ENCODE results near the gene F2R. TPM values are rescaled to one million over a fixed set of nuclear protein-coding genes. Genes with fewer than 3 reads are reported as not detected.

Gene F2R
- polyA plus RNA-seq, 4 donors = 0.45 to 37.1 (median 6.1) TPM

DNA sequence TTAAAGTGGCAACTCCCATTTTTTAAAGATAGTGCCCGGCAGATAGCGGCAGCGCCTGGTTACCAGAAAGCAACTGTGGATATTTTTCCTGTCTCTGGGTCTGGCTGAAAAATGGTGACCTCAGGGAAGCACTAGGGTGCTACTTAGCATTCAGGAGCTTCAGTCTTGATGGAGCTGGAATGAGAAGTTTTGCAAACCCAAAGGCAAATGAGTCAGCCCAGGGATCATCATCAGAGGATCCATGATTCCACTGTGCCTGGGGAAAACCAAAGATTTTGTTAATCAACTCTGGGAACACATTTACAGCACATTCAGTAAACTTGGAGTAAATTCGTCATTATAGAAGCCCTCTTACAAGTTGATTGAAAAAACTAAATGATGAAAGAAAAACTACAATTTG lies 26.7 kb downstream of the F2R start:
- Histone ChIP-seq H3K4me1 (ENCODE audit: control insufficient read depth in 3 of 3, insufficient read depth in 2 of 3, low read depth in 1 of 3, low read length in 2 of 3) (peaks cover 0 to 7% (median 6%) of the 10 kb centered on the region in 3 donors), H3K4me3 (ENCODE audit: low read depth in 1 of 3, low read length in 3 of 3) (no peak overlapping the region), H3K9me3 (ENCODE audit: control insufficient read depth in 2 of 2, insufficient read depth in 1 of 2, low read depth in 1 of 2, low read length in 1 of 2) (no peaks in the 10 kb centered on the region), H3K36me3 (ENCODE audit: control insufficient read depth in 3 of 3, insufficient read depth in 2 of 3, low read depth in 1 of 3, low read length in 3 of 3) (no peaks in the 10 kb centered on the region), H3K27me3 (ENCODE audit: control insufficient read depth in 3 of 3, insufficient read depth in 3 of 3, low read length in 3 of 3) (no peaks in the 10 kb centered on the region), H3K27ac (ENCODE audit: low read depth in 1 of 3, low read length in 2 of 3) (no peak overlapping the region)
- no peak for DNase-seq
- WGBS, 3 donors = 83 to 89% (median 86%) methylated on average over 4 of the region's 4 CpGs
- FAIRE-seq = no peak

DNA sequence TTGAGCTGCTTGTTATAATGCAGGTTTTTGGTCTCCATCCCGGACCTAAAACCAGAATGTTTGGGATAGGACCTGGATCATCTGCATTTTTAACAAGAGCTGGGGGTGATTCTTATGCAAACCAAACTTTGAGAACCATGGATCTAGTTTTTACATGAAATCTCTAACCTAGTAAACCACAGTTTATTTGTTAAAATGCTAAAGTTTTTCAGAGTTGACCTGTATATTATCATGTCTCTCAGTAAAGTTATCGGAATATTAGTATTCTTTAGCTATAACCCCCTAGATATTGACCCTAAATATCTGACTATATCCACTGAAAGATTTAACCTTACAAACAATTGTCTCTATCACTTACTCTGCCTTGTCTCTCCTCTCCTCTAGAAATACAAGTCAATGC lies 28.7 kb downstream of the F2R start:
- Histone ChIP-seq H3K4me3 (ENCODE audit: low read depth in 1 of 3, low read length in 3 of 3) (no peak overlapping the region), H3K27ac (ENCODE audit: low read depth in 1 of 3, low read length in 2 of 3) (no peak overlapping the region), H3K27me3 (ENCODE audit: control insufficient read depth in 3 of 3, insufficient read depth in 3 of 3, low read length in 3 of 3) (no peaks in the 10 kb centered on the region), H3K9me3 (ENCODE audit: control insufficient read depth in 2 of 2, insufficient read depth in 1 of 2, low read depth in 1 of 2, low read length in 1 of 2) (no peaks in the 10 kb centered on the region), H3K4me1 (ENCODE audit: control insufficient read depth in 3 of 3, insufficient read depth in 2 of 3, low read depth in 1 of 3, low read length in 2 of 3) (no peaks in the 10 kb centered on the region), H3K36me3 (ENCODE audit: control insufficient read depth in 3 of 3, insufficient read depth in 2 of 3, low read depth in 1 of 3, low read length in 3 of 3) (no peaks in the 10 kb centered on the region)
- FAIRE-seq = no peak
- DNase-seq = no peak
- 76 to 81% (median 80%) methylated on average over 2 of the region's 2 CpGs for WGBS, 3 donors

DNA sequence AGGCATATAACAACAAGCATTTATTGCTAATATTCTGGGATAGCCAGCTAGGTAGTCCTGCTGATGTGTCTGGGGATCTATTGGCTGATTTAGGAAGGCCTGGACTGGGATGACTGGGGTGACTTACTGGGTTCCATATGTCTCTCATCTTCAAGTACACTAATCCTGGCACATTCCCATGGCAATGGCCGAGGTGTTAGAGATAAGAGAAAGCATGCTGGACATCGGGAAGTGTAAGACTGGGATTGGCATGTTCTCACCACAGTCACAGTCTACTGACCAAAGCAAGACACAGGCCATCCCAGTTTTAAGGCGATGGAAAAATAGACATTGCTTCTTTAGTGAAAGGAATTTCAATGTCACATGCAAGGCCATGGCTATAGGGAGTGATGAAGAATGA lies 29.7 kb downstream of the F2R start:
- no peaks in the 10 kb centered on the region for H3K9me3 ChIP-seq (ENCODE audit: control insufficient read depth in 2 of 2, insufficient read depth in 1 of 2, low read depth in 1 of 2, low read length in 1 of 2)

DNA sequence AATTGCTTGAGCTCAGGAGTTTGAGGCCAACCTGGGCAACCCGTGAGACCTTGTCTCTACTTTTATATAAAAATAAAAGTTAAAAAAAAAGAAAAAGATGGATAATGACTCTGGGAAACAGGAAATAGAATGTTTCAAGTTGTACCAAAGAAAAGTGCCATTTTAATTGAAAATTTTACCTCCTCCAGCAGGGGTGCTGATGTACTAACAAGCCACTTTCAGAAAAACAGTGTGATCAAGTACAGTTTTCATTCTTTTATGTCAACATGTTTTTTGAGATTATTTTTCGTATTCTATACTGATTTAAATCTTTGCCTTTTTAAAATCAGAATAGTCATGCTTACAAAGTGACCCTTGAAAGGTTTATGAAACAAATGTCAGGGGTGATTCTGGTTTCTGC lies 30.8 kb downstream of the F2R start:
- Histone ChIP-seq H3K27me3 (ENCODE audit: control insufficient read depth in 3 of 3, insufficient read depth in 3 of 3, low read length in 3 of 3) (no peaks in the 10 kb centered on the region), H3K9me3 (ENCODE audit: control insufficient read depth in 2 of 2, insufficient read depth in 1 of 2, low read depth in 1 of 2, low read length in 1 of 2) (no peaks in the 10 kb centered on the region), H3K4me1 (ENCODE audit: control insufficient read depth in 3 of 3, insufficient read depth in 2 of 3, low read depth in 1 of 3, low read length in 2 of 3) (no peaks in the 10 kb centered on the region), H3K27ac (ENCODE audit: low read depth in 1 of 3, low read length in 2 of 3) (no peak overlapping the region), H3K4me3 (ENCODE audit: low read depth in 1 of 3, low read length in 3 of 3) (no peak overlapping the region), H3K36me3 (ENCODE audit: control insufficient read depth in 3 of 3, insufficient read depth in 2 of 3, low read depth in 1 of 3, low read length in 3 of 3) (no peaks in the 10 kb centered on the region)
- FAIRE-seq (no peak), DNase-seq (no peak)
- WGBS, 3 donors = 82 to 93% (median 84%) methylated on average over 2 of the region's 2 CpGs

More for the DNA sequence above, 29.7 kb downstream of the F2R start:
- DNase-seq (no peak), FAIRE-seq (no peak)
- Histone ChIP-seq H3K27me3 (ENCODE audit: control insufficient read depth in 3 of 3, insufficient read depth in 3 of 3, low read length in 3 of 3) (no peaks in the 10 kb centered on the region), H3K36me3 (ENCODE audit: control insufficient read depth in 3 of 3, insufficient read depth in 2 of 3, low read depth in 1 of 3, low read length in 3 of 3) (no peaks in the 10 kb centered on the region), H3K4me3 (ENCODE audit: low read depth in 1 of 3, low read length in 3 of 3) (no peak overlapping the region), H3K27ac (ENCODE audit: low read depth in 1 of 3, low read length in 2 of 3) (no peak overlapping the region), H3K4me1 (ENCODE audit: control insufficient read depth in 3 of 3, insufficient read depth in 2 of 3, low read depth in 1 of 3, low read length in 2 of 3) (no peaks in the 10 kb centered on the region)
- 76 to 89% (median 84%) methylated on average over 3 of the region's 3 CpGs for WGBS, 3 donors

DNA sequence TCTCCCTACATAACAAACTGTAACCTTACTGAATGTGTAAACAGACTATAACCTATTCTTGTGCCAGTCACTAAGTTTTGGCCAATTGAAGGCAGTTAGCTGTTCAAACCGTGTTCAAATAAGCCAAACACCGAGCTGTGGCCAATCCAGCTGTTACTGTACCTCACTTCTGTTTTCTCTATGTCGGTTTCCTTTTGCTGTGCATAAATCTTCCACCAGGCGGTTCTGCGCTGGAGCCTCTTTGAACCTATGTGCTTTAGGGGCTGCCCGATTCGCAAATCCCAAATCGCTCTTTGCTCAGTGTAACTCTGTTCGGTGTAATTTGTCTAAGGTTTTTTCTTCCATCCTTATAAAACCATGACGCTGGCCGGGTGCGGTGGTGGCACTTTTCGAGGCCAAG lies 31.8 kb downstream of the F2R start:
- Histone ChIP-seq H3K4me3 (ENCODE audit: low read depth in 1 of 3, low read length in 3 of 3) (no peak overlapping the region), H3K9me3 (ENCODE audit: control insufficient read depth in 2 of 2, insufficient read depth in 1 of 2, low read depth in 1 of 2, low read length in 1 of 2) (no peaks in the 10 kb centered on the region), H3K4me1 (ENCODE audit: control insufficient read depth in 3 of 3, insufficient read depth in 2 of 3, low read depth in 1 of 3, low read length in 2 of 3) (no peaks in the 10 kb centered on the region), H3K27ac (ENCODE audit: low read depth in 1 of 3, low read length in 2 of 3) (no peak overlapping the region), H3K27me3 (ENCODE audit: control insufficient read depth in 3 of 3, insufficient read depth in 3 of 3, low read length in 3 of 3) (no peaks in the 10 kb centered on the region), H3K36me3 (ENCODE audit: control insufficient read depth in 3 of 3, insufficient read depth in 2 of 3, low read depth in 1 of 3, low read length in 3 of 3) (no peaks in the 10 kb centered on the region)
- DNase-seq (no peak), FAIRE-seq (no peak)
- WGBS, 3 donors = 89 to 95% (median 94%) methylated on average over 13 of the region's 13 CpGs

DNA sequence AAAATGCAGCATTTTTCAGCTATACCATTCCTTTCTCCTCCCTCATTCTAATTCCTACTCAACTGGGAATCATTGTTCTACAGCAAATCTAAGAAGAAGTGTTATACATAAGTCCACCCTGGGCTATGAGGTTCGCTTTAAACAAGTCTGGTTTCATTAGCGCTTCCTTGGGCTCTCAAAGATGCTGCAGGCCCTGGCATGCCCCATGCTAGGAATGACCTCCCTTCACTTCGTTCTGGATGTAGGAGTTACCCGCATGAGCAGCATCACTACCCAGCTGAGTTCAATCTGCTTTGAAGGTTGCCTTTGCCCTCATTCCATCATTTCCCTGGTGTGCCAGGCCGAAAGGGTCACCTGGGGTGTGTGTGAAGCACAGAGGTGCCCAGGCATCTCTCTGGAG lies 35.4 kb downstream of the F2R start:
- Histone ChIP-seq H3K27ac (ENCODE audit: low read depth in 1 of 3, low read length in 2 of 3) (no peak overlapping the region), H3K36me3 (ENCODE audit: control insufficient read depth in 3 of 3, insufficient read depth in 2 of 3, low read depth in 1 of 3, low read length in 3 of 3) (no peaks in the 10 kb centered on the region), H3K27me3 (ENCODE audit: control insufficient read depth in 3 of 3, insufficient read depth in 3 of 3, low read length in 3 of 3) (no peaks in the 10 kb centered on the region), H3K4me3 (ENCODE audit: low read depth in 1 of 3, low read length in 3 of 3) (no peak overlapping the region), H3K4me1 (ENCODE audit: control insufficient read depth in 3 of 3, insufficient read depth in 2 of 3, low read depth in 1 of 3, low read length in 2 of 3) (no peaks in the 10 kb centered on the region), H3K9me3 (ENCODE audit: control insufficient read depth in 2 of 2, insufficient read depth in 1 of 2, low read depth in 1 of 2, low read length in 1 of 2) (no peaks in the 10 kb centered on the region)
- DNase-seq (no peak), FAIRE-seq (no peak)
- 93 to 95% (median 95%) methylated on average over 5 of the region's 5 CpGs for WGBS, 3 donors

DNA sequence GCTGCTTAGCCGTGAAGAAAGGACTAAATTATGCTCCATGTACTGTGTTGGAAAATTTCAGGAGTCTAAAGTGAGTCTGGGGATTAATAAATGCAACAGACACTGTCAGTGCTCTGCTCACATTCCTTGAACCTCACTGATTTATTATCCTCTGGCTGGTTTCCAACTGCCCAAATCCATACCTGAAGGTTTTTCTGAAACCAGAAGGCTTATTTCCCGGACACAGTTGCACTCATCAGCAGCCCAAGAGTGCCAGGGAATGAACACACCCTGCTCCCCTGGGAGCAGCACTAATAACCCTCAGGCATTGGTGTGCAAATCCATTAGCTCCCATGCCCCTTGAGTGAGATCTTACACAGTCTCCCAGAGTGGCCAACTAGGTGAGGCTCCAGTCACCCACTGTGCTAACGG lies 38.7 kb downstream of the F2R start:
- Histone ChIP-seq H3K27ac (ENCODE audit: low read depth in 1 of 3, low read length in 2 of 3) (no peak overlapping the region), H3K36me3 (ENCODE audit: control insufficient read depth in 3 of 3, insufficient read depth in 2 of 3, low read depth in 1 of 3, low read length in 3 of 3) (no peaks in the 10 kb centered on the region), H3K27me3 (ENCODE audit: control insufficient read depth in 3 of 3, insufficient read depth in 3 of 3, low read length in 3 of 3) (no peaks in the 10 kb centered on the region), H3K4me1 (ENCODE audit: control insufficient read depth in 3 of 3, insufficient read depth in 2 of 3, low read depth in 1 of 3, low read length in 2 of 3) (peaks cover 0 to 2% (median 0%) of the 10 kb centered on the region in 3 donors), H3K9me3 (ENCODE audit: control insufficient read depth in 2 of 2, insufficient read depth in 1 of 2, low read depth in 1 of 2, low read length in 1 of 2) (no peaks in the 10 kb centered on the region), H3K4me3 (ENCODE audit: low read depth in 1 of 3, low read length in 3 of 3) (no peak overlapping the region)
- no peak for FAIRE-seq
- DNase-seq = no peak
- WGBS, 3 donors = 66 to 80% (median 72%) methylated on average over 3 of the region's 3 CpGs

DNA sequence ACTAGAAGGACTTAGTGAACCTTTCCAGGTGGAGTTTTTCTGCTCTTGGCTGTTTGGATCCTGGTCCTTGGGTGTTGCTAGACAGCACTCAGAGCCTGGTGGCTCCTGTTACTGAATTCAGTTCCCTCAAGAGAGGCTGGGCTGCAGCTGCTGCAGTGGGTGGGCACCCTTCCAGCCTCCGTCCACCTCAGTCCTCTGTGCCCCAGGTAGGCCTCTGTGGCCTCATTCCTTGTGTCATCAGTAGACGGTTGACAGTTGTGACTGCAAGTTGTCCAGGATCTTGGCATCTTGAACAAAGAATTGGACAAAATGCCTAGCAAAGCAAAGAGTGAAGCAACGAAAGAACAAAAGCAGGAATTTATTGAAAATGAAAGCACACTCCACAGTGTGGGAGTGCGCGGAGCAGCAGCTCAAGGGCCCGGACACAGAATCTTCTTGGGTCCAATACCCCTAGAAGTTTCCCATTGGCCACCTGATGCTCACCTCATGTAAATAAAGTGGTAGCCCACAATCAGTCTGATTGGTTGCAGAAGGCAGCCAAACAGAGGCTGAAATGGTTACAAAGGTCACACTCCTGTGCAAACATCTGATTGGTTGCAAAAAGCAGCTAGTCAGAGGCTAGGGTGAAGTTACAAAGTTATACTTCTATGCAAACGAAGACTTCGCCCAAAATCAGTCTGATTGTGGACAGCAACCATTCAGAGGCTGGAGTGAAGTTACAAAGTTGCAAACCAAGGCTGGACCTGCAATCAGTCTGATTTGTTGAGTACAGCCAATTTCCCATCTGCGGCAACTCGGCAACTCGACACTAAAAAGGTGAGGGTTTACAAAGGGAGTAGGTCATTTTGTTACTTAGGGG lies 40.1 kb downstream of the F2R start:
- FAIRE-seq = no peak
- WGBS, 3 donors = 81 to 85% (median 82%) methylated on average over 11 of the region's 11 CpGs

DNA sequence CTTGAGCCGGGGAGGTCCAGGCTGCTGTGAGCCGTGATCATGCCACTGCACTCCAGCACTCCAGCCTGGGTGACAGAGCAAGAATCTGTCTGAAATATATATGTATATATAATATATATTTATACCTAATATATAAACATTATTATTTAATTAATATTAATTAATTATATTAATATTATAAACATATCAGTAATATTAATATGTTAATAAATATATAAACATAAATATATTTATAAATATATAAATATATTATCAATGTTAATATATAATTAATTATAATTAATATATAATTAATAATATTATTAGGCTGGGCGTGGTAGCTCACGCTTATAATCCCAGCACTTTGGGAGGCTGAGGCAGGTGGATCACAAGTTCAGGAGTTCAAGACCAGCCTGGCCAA lies 41.1 kb downstream of the F2R start:
- Histone ChIP-seq H3K27ac (ENCODE audit: low read depth in 1 of 3, low read length in 2 of 3) (no peak overlapping the region), H3K36me3 (ENCODE audit: control insufficient read depth in 3 of 3, insufficient read depth in 2 of 3, low read depth in 1 of 3, low read length in 3 of 3) (no peaks in the 10 kb centered on the region), H3K4me3 (ENCODE audit: low read depth in 1 of 3, low read length in 3 of 3) (no peak overlapping the region), H3K27me3 (ENCODE audit: control insufficient read depth in 3 of 3, insufficient read depth in 3 of 3, low read length in 3 of 3) (no peaks in the 10 kb centered on the region), H3K4me1 (ENCODE audit: control insufficient read depth in 3 of 3, insufficient read depth in 2 of 3, low read depth in 1 of 3, low read length in 2 of 3) (peaks cover 0 to 2% (median 0%) of the 10 kb centered on the region in 3 donors), H3K9me3 (ENCODE audit: control insufficient read depth in 2 of 2, insufficient read depth in 1 of 2, low read depth in 1 of 2, low read length in 1 of 2) (no peaks in the 10 kb centered on the region)
- FAIRE-seq = no peak
- no peak for DNase-seq
- 96 to 98% (median 96%) methylated on average over 4 of the region's 4 CpGs for WGBS, 3 donors

More for the DNA sequence above, 40.1 kb downstream of the F2R start:
- no peaks in the 10 kb centered on the region for H3K36me3 ChIP-seq (ENCODE audit: control insufficient read depth in 3 of 3, insufficient read depth in 2 of 3, low read depth in 1 of 3, low read length in 3 of 3)
- no peak overlapping the region for H3K27ac ChIP-seq (ENCODE audit: low read depth in 1 of 3, low read length in 2 of 3)
- DNase-seq = no peak
- H3K4me3 ChIP-seq (ENCODE audit: low read depth in 1 of 3, low read length in 3 of 3) = no peak overlapping the region
- H3K27me3 ChIP-seq (ENCODE audit: control insufficient read depth in 3 of 3, insufficient read depth in 3 of 3, low read length in 3 of 3) = no peaks in the 10 kb centered on the region
- H3K9me3 ChIP-seq (ENCODE audit: control insufficient read depth in 2 of 2, insufficient read depth in 1 of 2, low read depth in 1 of 2, low read length in 1 of 2) = no peaks in the 10 kb centered on the region
- H3K4me1 ChIP-seq (ENCODE audit: control insufficient read depth in 3 of 3, insufficient read depth in 2 of 3, low read depth in 1 of 3, low read length in 2 of 3) = peaks cover 0 to 2% (median 0%) of the 10 kb centered on the region in 3 donors
